Type B pancreatic cell (in vitro differentiated cells): ENCODE results near the gene ADAD1. TPM values are rescaled to one million over a fixed set of nuclear protein-coding genes. Genes with fewer than 3 reads are reported as not detected.
"Not testable (repeated sequence)": the region's sequence is repeated elsewhere in the genome, so short reads cannot be mapped to it uniquely, and the experiment has no call there.

Experiments
- DNase-seq: peaks from one replicate; pipeline ENCODE4 v3.0.0; 2021; ENCODE audit warnings: mixed read lengths; ENCODE audit not compliant: unreplicated experiment; ENCODE audit errors: extremely low spot score
- H3K27ac Mint-ChIP-seq: 2 replicates; pipeline ENCODE4 v1.8.0; 2021; ENCODE audit warnings: mild to moderate bottlenecking, mixed read lengths
- H3K27me3 Mint-ChIP-seq: 2 replicates; pipeline ENCODE4 v1.8.0; 2021; ENCODE audit warnings: mixed read lengths
- H3K36me3 Mint-ChIP-seq: 2 replicates; pipeline ENCODE4 v1.8.0; 2021; ENCODE audit warnings: mixed read lengths
- H3K4me1 Mint-ChIP-seq: one replicate; pipeline ENCODE4 v1.8.0; 2021; ENCODE audit warnings: mixed read lengths; ENCODE audit not compliant: unreplicated experiment
- H3K4me3 Mint-ChIP-seq: 2 replicates; pipeline ENCODE4 v1.8.0; 2021; ENCODE audit warnings: mild to moderate bottlenecking, mixed read lengths
- H3K9me3 Mint-ChIP-seq: 2 replicates; pipeline ENCODE4 v1.8.0; 2021; ENCODE audit warnings: mixed read lengths
- total RNA-seq: library from RNA; stranded (reverse); gene quantifications from 2 replicates; pipeline ENCODE4 v1.2.1, GENCODE V29; 2021; ENCODE audit warnings: low replicate concordance
- TF ChIP-seq, protein P1 (sequence below): fragments of 200-600 bp; sonication (generic); conservative IDR thresholded peaks from 2 replicates; pipeline ENCODE4 v1.5.0; 2021; ENCODE audit warnings: antibody characterized with exemption, mild to moderate bottlenecking

The ADAD1 gene
- total RNA-seq, 1 donor from 2014 or later: not detected

GRCh38 chr4:122346036-122346435 lies 32.8 kb upstream of the ADAD1 start:
- Mint-ChIP-seq H3K9me3 (no peaks in the 10 kb centered on the region), H3K27ac (no peak overlapping the region), H3K4me1 (no peaks in the 10 kb centered on the region), H3K4me3 (no peak overlapping the region), H3K27me3 (no peaks in the 10 kb centered on the region), H3K36me3 (peaks cover 32% of the 10 kb centered on the region)
- TF ChIP-seq, protein P1, sequence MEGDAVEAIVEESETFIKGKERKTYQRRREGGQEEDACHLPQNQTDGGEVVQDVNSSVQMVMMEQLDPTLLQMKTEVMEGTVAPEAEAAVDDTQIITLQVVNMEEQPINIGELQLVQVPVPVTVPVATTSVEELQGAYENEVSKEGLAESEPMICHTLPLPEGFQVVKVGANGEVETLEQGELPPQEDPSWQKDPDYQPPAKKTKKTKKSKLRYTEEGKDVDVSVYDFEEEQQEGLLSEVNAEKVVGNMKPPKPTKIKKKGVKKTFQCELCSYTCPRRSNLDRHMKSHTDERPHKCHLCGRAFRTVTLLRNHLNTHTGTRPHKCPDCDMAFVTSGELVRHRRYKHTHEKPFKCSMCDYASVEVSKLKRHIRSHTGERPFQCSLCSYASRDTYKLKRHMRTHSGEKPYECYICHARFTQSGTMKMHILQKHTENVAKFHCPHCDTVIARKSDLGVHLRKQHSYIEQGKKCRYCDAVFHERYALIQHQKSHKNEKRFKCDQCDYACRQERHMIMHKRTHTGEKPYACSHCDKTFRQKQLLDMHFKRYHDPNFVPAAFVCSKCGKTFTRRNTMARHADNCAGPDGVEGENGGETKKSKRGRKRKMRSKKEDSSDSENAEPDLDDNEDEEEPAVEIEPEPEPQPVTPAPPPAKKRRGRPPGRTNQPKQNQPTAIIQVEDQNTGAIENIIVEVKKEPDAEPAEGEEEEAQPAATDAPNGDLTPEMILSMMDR: no peak
- DNase-seq: no peak

DNA sequence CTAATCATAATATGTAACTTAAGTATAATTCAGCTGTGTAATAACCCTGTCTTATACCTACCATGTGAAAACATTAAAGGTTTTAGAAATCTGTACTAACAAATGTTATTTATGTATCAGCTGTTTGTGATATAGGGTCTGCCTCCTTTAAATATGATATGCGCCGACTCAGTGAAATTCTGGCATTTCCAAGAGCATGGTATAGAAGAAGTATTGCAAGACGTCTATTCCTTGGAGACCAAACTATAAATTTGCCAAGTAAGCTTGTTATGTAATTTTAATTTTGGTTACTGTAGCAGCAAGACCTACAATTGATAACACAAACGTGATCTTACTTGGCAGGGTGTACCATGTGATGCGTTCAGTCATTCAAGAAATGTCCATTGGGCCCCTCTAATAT lies 32.3 kb upstream of the ADAD1 start:
- H3K4me1 Mint-ChIP-seq: no peaks in the 10 kb centered on the region
- no peak overlapping the region for H3K4me3 Mint-ChIP-seq
- no peak overlapping the region for H3K27ac Mint-ChIP-seq
- H3K36me3 Mint-ChIP-seq: peaks cover 36% of the 10 kb centered on the region
- H3K27me3 Mint-ChIP-seq: no peaks in the 10 kb centered on the region
- H3K9me3 Mint-ChIP-seq: no peaks in the 10 kb centered on the region
- TF ChIP-seq, protein P1: no peak
- no peak for DNase-seq

DNA sequence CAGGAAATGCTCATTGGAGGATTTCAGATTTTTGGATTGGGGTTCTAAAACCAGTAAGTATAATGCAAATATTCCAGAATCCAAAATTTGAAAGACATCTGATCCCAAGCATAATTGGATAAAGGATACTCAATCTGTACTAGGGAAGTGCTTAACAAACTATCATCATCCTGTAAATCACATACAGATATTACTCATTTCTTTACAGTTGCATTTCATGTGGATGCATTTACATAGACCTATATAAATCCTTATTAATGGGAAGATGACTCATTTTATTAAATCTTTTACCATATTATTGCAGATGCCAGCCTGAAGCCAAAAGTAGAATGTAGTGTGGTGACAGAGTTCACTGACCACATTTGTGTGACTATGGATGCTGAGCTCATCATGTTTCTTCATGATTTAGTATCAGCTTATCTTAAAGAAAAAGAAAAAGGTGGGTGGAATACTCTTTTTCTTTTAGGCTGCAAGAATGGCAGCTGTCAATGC lies 22.4 kb upstream of the ADAD1 start:
- Mint-ChIP-seq H3K27me3 (no peaks in the 10 kb centered on the region), H3K4me3 (no peak overlapping the region), H3K9me3 (no peaks in the 10 kb centered on the region), H3K36me3 (peaks cover 29% of the 10 kb centered on the region), H3K27ac (no peak overlapping the region), H3K4me1 (no peaks in the 10 kb centered on the region)
- TF ChIP-seq, protein P1: no peak
- no peak for DNase-seq

DNA sequence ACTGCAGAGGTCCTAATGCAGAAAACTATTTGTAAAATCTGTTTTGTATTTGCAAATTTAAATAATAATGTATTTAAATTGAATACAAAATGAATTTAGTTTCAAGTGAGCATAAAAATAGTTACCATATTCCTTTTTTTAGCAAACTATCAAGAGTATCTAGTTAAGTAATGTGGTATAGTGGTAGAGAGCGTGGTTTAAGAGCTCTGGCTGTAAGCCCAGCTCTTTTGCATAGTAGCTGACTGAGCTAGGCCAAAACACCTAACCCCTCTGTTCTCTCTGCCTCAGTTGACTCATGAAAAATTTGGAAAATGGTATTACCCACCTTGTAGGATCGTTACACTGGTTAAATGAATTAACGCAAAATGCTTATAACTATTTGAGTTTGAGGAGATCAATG lies 18.1 kb upstream of the ADAD1 start:
- no peaks in the 10 kb centered on the region for H3K9me3 Mint-ChIP-seq
- H3K27me3 Mint-ChIP-seq: no peaks in the 10 kb centered on the region
- H3K4me3 Mint-ChIP-seq: no peak overlapping the region
- H3K27ac Mint-ChIP-seq: no peak overlapping the region
- no peak for DNase-seq
- H3K36me3 Mint-ChIP-seq: peaks cover 19% of the 10 kb centered on the region
- TF ChIP-seq, protein P1: no peak
- no peaks in the 10 kb centered on the region for H3K4me1 Mint-ChIP-seq

DNA sequence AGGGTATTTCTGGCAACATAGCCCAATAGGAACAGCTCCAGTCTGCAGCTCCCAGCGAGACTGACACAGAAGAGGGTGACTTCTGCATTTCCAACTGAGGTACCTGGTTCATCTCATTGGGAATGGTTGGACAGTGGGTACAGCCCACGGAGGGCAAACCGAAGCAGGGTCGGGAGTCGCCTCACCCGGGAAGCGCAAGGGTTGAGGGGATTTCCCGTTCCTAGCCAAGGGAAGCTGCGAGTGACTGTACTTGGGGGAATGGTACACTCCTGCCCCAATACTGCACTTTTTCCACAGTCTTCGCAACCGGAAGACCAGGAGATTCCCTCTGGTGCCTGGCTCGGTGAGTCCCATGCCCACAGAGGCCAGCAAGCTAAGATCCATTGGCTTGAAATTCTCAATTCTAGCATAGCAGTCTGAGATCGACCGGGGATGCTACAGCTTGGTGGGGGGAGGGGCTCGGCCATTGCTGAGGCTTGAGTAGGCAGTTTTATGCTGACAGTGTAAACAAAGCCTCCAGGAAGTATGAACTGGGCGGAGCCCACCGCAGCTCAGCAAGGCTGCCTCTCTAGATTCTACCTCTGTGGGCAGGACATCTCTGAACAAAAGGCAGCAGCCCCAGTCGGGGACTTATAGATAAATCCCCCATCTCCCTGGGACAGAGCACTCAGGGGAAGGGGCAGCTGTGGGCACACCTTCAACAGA lies 14.0 kb upstream of the ADAD1 start:
- no peaks in the 10 kb centered on the region for H3K4me1 Mint-ChIP-seq
- no peak overlapping the region for H3K4me3 Mint-ChIP-seq
- no peaks in the 10 kb centered on the region for H3K27me3 Mint-ChIP-seq
- peaks cover 9% of the 10 kb centered on the region for H3K36me3 Mint-ChIP-seq
- no peak overlapping the region for H3K27ac Mint-ChIP-seq
- peaks cover 4% of the 10 kb centered on the region for H3K9me3 Mint-ChIP-seq
- DNase-seq: no peak
- TF ChIP-seq, protein P1: no peak

- not testable (repeated sequence) for DNase-seq, H3K4me1 Mint-ChIP-seq, H3K9me3 Mint-ChIP-seq, H3K36me3 Mint-ChIP-seq, H3K27ac Mint-ChIP-seq, H3K27me3 Mint-ChIP-seq, H3K4me3 Mint-ChIP-seq
Measured at GRCh38 chr4:122368786-122369185, 10.0 kb upstream of the ADAD1 start.
